ENCODE measurements around the gene FOXF1. TPM values are rescaled to one million over a fixed set of nuclear protein-coding genes. Genes with fewer than 3 reads are reported as not detected.
A peak's percentile ranks its signal among the peaks of the same experiment; 100 is the strongest.

Gene FOXF1
- total and polyA plus RNA-seq, 4 donors = 12.2 to 34.4 (median 19.1) TPM

DNA sequence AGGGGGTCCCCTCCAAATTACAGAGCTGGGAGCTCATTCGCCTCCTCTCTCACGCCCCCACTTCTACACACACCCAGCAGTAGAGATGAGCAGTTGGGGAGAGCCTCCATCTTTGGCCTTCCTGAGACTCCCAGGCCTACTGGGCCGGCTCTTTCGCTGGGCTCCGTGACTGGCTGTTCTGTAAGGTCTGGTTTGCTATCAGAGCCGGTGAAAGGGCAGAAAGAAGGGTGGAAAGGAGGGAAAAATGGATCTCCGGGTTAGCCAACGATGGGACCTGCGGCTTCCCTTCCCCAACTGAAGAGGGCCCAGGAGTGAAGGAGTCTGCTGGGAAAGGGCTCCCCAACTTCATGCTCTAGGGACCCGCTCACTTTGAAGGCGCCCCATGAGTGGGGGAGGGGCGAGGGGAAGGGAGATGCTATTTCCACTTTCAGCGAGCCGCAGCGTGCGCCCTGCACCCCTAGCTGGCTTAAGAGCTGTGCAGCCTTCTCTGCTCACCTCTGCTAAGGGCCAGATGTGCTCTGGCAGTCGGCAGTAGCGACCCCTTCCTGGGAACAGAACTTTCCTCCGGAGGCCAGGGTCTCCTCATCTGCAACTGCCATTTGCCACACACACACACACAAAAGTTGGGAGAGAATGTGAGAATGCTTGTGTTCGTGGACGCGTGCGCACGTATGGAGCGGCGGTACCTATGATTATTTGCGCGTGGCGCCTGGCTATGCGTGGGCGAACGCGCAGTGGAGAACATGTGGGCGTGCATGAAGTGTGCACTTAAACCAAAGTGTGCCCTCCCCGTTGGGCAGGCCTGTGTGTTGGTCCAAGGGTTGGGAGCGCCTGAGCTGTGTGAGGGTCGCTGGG lies 2.9 kb upstream of the FOXF1 start:
- Histone ChIP-seq H3K4me1 (ENCODE audit: control insufficient read depth in 5 of 5, insufficient read depth in 5 of 5, low read length in 5 of 5) (peaks cover 0 to 37% (median 11%) of the 10 kb centered on the region in 5 donors), H3K4me3 (peak overlapping the region; percentile 72), H3K9ac (ENCODE audit: insufficient read depth in 1 of 2, low read length in 2 of 2) (peak overlapping the region in 1 of 2 donors; percentile 59), H3K27ac (ENCODE audit: low read depth in 1 of 2, low read length in 1 of 2) (peak overlapping the region in 1 of 2 donors; percentile 81), H3K9me3 (ENCODE audit: control insufficient read depth in 4 of 4, insufficient read depth in 3 of 4, low read length in 3 of 4) (peaks cover 0 to 2% (median 0%) of the 10 kb centered on the region in 4 donors), H3K36me3 (ENCODE audit: control insufficient read depth in 4 of 4, insufficient read depth in 4 of 4, low read length in 4 of 4) (peaks cover 0 to 17% (median 0%) of the 10 kb centered on the region in 4 donors), H3K27me3 (ENCODE audit: control insufficient read depth in 3 of 3, insufficient read depth in 3 of 3, low read length in 2 of 3) (peaks cover 10 to 59% (median 12%) of the 10 kb centered on the region in 3 donors)
- DNase-seq (peak in 2 of 3 donors; percentile 19 to 41), ATAC-seq (ENCODE audit: insufficient read depth, low FRiP score) (no peak)
- WGBS, 2 donors = 14 to 26% methylated on average over 37 of the region's 37 CpGs
- TF ChIP-seq, protein P1, sequence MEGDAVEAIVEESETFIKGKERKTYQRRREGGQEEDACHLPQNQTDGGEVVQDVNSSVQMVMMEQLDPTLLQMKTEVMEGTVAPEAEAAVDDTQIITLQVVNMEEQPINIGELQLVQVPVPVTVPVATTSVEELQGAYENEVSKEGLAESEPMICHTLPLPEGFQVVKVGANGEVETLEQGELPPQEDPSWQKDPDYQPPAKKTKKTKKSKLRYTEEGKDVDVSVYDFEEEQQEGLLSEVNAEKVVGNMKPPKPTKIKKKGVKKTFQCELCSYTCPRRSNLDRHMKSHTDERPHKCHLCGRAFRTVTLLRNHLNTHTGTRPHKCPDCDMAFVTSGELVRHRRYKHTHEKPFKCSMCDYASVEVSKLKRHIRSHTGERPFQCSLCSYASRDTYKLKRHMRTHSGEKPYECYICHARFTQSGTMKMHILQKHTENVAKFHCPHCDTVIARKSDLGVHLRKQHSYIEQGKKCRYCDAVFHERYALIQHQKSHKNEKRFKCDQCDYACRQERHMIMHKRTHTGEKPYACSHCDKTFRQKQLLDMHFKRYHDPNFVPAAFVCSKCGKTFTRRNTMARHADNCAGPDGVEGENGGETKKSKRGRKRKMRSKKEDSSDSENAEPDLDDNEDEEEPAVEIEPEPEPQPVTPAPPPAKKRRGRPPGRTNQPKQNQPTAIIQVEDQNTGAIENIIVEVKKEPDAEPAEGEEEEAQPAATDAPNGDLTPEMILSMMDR (IDR thresholded peaks at IDR 0.05; ENCODE audit: control extremely low read depth, extremely low read depth) = no peak

DNA sequence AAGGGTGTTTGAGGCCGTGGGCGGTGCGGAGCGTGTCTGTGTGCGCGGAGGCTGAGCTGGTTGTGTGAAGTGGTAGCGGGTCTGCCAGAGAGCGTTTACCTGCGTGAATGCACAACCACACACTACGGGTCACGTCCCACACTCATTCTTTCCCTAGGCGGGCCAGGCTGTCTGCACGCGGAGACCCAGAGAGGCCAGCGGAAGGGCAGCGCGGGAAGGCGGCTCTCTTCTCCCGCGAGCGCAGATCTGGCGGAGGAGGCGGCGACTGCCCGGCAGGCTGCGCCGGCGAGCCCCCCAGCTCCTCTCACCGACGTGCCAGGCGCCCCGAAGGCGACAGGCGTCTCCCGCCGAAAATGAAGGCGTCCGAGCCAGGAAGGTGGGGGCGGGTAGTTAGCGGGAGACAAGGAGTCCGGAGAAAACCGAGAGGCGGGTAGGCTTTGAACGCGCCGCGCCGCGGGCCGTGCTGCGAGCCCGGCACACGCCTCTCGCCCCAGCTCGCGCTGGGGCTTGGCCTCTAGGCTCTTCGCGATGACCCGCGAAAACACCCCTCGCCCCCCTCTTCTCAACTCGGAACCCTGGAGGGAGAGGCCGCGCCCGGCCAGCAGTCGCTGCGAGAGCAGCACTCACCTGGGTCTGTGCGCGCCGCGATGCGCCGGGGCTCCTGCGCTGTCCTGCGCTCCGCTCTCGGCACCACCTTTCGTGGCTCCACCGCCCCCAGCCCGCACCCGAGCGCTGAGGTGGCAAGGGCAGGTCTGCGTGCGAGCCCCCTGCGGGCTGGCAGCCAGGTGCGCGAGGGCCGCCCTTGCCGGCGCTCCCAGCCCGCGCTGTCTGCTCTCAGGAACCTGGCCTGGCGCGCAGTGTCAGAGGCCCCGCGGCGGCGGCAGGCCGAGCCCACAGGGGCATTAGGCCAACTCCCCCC lies 2.0 kb upstream of the FOXF1 start:
- TF ChIP-seq, protein P1 (IDR thresholded peaks at IDR 0.05; ENCODE audit: control extremely low read depth, extremely low read depth) = no peak
- Histone ChIP-seq H3K9ac (ENCODE audit: insufficient read depth in 1 of 2, low read length in 2 of 2) (no peak overlapping the region), H3K9me3 (ENCODE audit: control insufficient read depth in 4 of 4, insufficient read depth in 3 of 4, low read length in 3 of 4) (peaks cover 0 to 2% (median 0%) of the 10 kb centered on the region in 4 donors), H3K4me1 (ENCODE audit: control insufficient read depth in 5 of 5, insufficient read depth in 5 of 5, low read length in 5 of 5) (peaks cover 0 to 37% (median 11%) of the 10 kb centered on the region in 5 donors), H3K36me3 (ENCODE audit: control insufficient read depth in 4 of 4, insufficient read depth in 4 of 4, low read length in 4 of 4) (peaks cover 0 to 25% (median 0%) of the 10 kb centered on the region in 4 donors), H3K27me3 (ENCODE audit: control insufficient read depth in 3 of 3, insufficient read depth in 3 of 3, low read length in 2 of 3) (peaks cover 7 to 56% (median 10%) of the 10 kb centered on the region in 3 donors), H3K27ac (ENCODE audit: low read depth in 1 of 2, low read length in 1 of 2) (peak overlapping the region in 1 of 2 donors; percentile 81), H3K4me3 (peak overlapping the region; percentile 72)
- ATAC-seq (ENCODE audit: insufficient read depth, low FRiP score) (no peak), DNase-seq (peak; percentile 61 to 69 (median 65))
- WGBS, 2 donors = 3% methylated on average over 82 to 99 of the region's 99 CpGs

DNA sequence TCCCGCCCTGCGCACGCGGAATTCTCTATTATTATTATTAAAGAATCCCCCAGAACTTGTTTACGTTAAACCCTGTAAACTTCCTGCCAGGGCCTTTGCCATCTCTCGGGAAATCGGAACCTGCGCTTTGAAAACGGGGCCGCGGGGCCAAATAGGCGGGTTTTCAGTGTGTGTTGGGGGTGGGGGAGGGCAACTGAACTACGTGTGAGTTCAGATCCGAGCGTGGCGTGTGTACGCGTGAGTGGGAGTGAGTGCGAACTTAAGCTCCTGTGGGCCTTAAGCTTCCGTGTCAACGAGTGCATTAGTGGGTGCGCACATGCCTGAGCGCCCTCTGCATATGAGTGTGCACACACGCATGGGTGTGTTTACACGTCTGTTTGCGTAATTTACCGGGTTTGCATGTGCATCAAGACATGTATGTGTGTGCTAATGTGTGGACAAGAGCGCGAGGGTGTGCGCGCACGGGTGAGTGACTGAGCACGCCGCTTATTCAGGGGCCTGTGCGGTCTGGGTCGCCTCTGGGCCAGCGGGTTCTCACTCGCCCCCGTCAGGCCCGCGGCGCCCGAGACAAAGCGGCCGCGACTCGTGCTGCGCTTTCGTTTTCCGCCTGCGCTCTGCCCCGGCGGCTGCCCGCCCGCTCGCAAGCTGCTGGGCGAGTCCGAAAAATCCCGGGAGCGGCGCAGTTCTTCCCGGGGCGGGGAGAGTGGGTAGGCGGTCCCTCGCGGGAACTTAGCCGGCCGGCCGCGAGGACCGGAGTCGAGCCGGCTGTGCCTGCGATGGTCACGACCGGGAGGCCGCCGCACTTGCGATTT lies 1.2 kb upstream of the FOXF1 start:
- Histone ChIP-seq H3K27ac (ENCODE audit: low read depth in 1 of 2, low read length in 1 of 2) (peak overlapping the region in 1 of 2 donors; percentile 89), H3K9ac (ENCODE audit: insufficient read depth in 1 of 2, low read length in 2 of 2) (peak overlapping the region in 1 of 2 donors; percentile 75)

More for the DNA sequence above, 1.2 kb upstream of the FOXF1 start:
- DNase-seq = peak; percentile 86 to 87 (median 87)
- H3K9me3 ChIP-seq (ENCODE audit: control insufficient read depth in 4 of 4, insufficient read depth in 3 of 4, low read length in 3 of 4) = peaks cover 0 to 2% (median 0%) of the 10 kb centered on the region in 4 donors
- 0 to 1% methylated on average over 76 to 79 of the region's 79 CpGs for WGBS, 2 donors
- peaks cover 0 to 34% (median 11%) of the 10 kb centered on the region in 5 donors for H3K4me1 ChIP-seq (ENCODE audit: control insufficient read depth in 5 of 5, insufficient read depth in 5 of 5, low read length in 5 of 5)
- peak; percentile 48 for ATAC-seq (ENCODE audit: insufficient read depth, low FRiP score)
- H3K27me3 ChIP-seq (ENCODE audit: control insufficient read depth in 3 of 3, insufficient read depth in 3 of 3, low read length in 2 of 3) = peaks cover 10 to 56% (median 10%) of the 10 kb centered on the region in 3 donors
- H3K4me3 ChIP-seq = peak overlapping the region; percentile 55
- TF ChIP-seq, protein P1 (IDR thresholded peaks at IDR 0.05; ENCODE audit: control extremely low read depth, extremely low read depth) = no peak
- H3K36me3 ChIP-seq (ENCODE audit: control insufficient read depth in 4 of 4, insufficient read depth in 4 of 4, low read length in 4 of 4) = peaks cover 0 to 30% (median 0%) of the 10 kb centered on the region in 4 donors

Measured in lung (tissue), 12 donors.